Mucosa of rectum (tissue), 2 donors: ENCODE data around the gene PACSIN2.

Experiments
- H3K27ac ChIP-seq, 2 donors: one replicate each; pipeline ENCODE4 v1.7.0; 2013; ENCODE audit warnings: inconsistent platforms in 2 of 2, low read depth in 2 of 2, low read length in 2 of 2
- H3K27me3 ChIP-seq, 2 donors: one replicate each; pipeline ENCODE4 v1.7.0; 2013; ENCODE audit warnings: low read length in 2 of 2; ENCODE audit not compliant: control insufficient read depth in 2 of 2, insufficient read depth in 2 of 2
- H3K36me3 ChIP-seq, 2 donors: one replicate each; pipeline ENCODE4 v1.7.0; 2013; ENCODE audit warnings: low read length in 2 of 2; ENCODE audit not compliant: control insufficient read depth in 2 of 2, insufficient read depth in 2 of 2
- H3K4me1 ChIP-seq, 2 donors: one replicate each; pipeline ENCODE4 v1.7.0; 2013; ENCODE audit warnings: low read length in 2 of 2, mild to moderate bottlenecking in 1 of 2; ENCODE audit not compliant: control insufficient read depth in 2 of 2, insufficient read depth in 2 of 2
- H3K4me3 ChIP-seq, 2 donors: one replicate each; pipeline ENCODE4 v1.7.0; 2013; ENCODE audit warnings: low read length in 2 of 2
- H3K9ac ChIP-seq, 2 donors: one replicate each; pipeline ENCODE4 v1.7.0; 2013; ENCODE audit warnings: low read length in 2 of 2, low read depth in 1 of 2, mild to moderate bottlenecking in 1 of 2
- H3K9me3 ChIP-seq, 2 donors: one replicate each; pipeline ENCODE4 v1.7.0; 2013; ENCODE audit warnings: low read length in 2 of 2; ENCODE audit not compliant: control insufficient read depth in 2 of 2
- donor health status: healthy.
- donor health status: Normal muscosa, but diverticular disease.

The PACSIN2 gene

DNA sequence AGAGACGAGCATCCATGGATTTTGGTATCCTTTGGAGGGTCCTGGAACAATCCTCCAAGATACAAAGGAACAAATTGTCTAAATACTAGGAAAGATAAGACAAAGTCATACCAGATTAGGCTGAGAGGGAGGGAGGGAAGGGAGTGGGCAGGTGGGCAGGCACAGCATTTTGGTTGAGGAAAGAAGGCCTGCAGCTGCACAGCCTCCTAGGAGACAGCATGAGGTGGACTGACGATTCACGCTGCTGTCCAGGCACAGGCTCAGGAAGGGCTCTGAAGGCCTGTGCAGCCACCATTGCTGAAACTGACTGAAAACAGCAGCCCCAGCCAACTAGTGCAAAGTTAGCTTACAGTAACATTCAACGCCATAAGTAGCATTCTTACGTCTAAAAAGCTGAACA is 64.7 kb downstream of the PACSIN2 start:
- Histone ChIP-seq H3K27ac (no peak overlapping the region), H3K36me3 (peaks cover 4 to 13% of the 10 kb centered on the region in 2 donors), H3K27me3 (no peaks in the 10 kb centered on the region), H3K4me1 (peaks cover 17 to 21% of the 10 kb centered on the region in 2 donors), H3K9ac (no peak overlapping the region), H3K9me3 (no peaks in the 10 kb centered on the region), H3K4me3 (no peak overlapping the region)

DNA sequence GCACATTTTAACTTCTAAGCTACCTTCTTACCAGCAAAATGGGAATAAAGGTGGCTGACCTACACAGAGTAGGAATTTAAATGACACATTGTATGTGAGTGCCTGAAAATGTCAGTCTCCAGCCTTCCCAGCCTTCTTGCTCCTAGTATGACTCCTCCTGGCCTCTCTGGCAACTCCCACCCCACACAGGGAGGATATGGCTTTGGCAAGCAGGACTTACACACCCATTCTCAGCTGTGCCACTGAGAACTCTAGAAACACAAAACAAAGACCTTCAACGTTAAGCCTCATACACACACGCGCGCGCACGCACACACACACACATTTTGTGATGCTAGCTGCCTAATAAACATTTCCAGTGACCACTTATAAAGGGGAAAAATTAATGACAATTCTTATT is 65.8 kb downstream of the PACSIN2 start:
- H3K4me1 ChIP-seq: peaks cover 16 to 21% of the 10 kb centered on the region in 2 donors
- H3K9ac ChIP-seq: no peak overlapping the region
- no peak overlapping the region for H3K27ac ChIP-seq
- peaks cover 4 to 14% of the 10 kb centered on the region in 2 donors for H3K36me3 ChIP-seq
- no peaks in the 10 kb centered on the region for H3K27me3 ChIP-seq
- H3K4me3 ChIP-seq: no peak overlapping the region
- no peaks in the 10 kb centered on the region for H3K9me3 ChIP-seq

DNA sequence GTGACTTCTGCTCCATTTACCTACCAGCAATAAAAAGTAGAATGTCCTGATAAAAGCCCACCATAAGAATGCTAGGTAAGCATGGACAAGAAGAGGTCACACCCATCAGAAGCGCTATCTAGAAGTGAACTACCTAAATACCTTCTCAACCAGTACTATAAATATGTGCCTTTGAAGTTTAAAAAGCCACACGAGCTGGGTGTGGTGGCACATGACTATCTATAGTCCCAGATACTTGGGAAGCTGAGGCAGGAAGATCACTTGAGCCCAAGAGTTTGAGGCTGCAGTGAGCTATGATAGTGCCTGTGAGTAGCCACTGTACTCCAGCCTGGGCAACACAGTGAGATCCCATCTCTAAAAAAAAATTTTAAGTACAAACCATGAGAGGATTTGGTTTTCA is 66.7 kb downstream of the PACSIN2 start:
- Histone ChIP-seq H3K27ac (no peak overlapping the region), H3K4me1 (peaks cover 13 to 21% of the 10 kb centered on the region in 2 donors), H3K27me3 (no peaks in the 10 kb centered on the region), H3K36me3 (peaks cover 4 to 14% of the 10 kb centered on the region in 2 donors), H3K9me3 (no peaks in the 10 kb centered on the region), H3K9ac (no peak overlapping the region), H3K4me3 (no peak overlapping the region)

DNA sequence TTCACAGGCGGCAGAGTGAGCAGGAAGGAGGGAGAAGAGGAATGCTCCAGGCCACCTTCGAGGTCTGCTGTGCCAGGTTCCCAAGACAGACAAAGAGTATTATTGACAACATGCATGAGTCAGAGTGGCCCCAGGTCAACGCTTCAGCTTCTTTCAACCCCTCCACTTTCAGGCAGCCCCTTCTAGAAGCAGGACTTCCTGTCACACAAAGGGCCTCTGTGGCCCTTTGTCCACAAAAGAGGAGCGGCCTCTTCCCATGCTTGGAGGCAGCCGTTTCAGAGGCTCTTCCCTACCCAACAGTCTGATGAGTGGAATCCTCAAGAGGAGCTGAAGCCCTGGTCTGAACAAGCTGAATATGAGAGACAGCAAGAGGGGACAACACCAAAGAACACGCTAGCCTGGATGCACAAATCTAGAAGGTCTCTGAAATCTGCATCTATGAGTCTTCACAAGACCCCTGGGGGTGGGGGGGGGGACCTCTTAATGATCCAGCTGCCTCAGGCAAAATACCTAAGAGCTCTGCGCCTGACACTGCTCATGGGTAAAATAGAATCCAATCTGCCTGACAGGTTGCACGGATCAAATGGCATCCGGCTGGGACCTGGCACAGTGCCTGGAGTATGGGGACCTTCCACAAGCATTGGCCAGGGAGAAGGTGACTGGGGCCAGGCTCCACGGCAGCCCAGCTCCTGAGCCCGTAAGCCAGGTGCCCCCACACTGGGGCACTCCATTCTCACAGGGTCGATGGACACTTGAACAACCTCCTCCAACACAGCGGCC is 67.5 kb downstream of the PACSIN2 start:
- Histone ChIP-seq H3K27ac (no peak overlapping the region), H3K36me3 (peaks cover 4 to 14% of the 10 kb centered on the region in 2 donors), H3K4me3 (no peak overlapping the region), H3K4me1 (peaks cover 13 to 21% of the 10 kb centered on the region in 2 donors), H3K9me3 (no peaks in the 10 kb centered on the region), H3K27me3 (no peaks in the 10 kb centered on the region), H3K9ac (no peak overlapping the region)

DNA sequence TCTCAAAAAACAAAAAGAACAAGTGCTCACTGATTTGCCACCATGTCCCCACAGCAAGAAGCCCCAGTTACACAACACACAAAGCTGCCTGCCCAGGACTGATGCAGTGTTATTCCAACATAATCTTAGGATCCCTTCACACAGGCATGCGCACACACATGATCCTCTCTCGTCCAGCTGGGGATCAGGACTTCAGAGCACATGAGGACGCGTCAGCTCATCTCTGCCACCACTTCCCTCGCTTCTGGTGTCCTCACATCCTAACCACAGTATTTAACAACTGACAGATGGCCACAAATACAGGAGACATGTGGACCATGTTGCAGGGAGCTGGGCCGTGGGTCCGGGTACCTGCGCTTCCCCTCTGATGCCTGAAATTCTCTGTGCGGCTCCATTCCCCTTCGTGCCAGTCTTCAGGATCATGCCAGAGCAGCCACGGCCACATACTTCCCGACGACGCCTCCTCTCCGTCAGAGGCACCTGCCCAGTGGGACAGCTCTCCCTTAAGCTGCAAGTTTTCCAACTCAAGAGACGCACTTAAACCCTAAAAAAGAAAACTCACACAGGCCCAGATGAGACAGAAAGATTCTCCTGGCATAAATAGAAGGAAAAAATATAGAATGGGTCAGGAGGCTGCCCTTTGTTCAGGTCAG is 68.3 kb downstream of the PACSIN2 start:
- H3K27ac ChIP-seq: no peak overlapping the region
- H3K9ac ChIP-seq: no peak overlapping the region
- H3K9me3 ChIP-seq: no peaks in the 10 kb centered on the region
- peaks cover 4 to 14% of the 10 kb centered on the region in 2 donors for H3K36me3 ChIP-seq
- no peak overlapping the region for H3K4me3 ChIP-seq
- H3K4me1 ChIP-seq: peaks cover 13 to 21% of the 10 kb centered on the region in 2 donors
- H3K27me3 ChIP-seq: no peaks in the 10 kb centered on the region

DNA sequence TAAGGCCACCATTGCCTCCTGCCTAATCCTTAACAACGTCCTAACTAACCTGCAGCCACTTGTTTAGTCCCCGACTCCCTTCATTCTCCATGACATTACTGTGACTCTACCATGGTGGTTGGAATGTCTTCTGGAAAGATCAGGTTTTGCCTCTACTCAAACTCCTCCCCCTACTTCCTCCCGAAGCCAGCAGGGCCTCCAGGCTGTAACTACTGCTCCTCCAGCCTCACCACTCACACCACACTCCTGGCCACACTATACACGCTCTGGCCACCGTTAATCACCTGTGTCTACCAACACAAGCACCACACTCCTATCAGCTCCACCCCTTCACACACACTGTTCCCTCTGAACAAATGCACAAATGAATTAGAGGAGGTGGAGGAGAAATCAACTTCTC is 69.2 kb downstream of the PACSIN2 start:
- Histone ChIP-seq H3K9me3 (no peaks in the 10 kb centered on the region), H3K36me3 (peaks cover 4 to 14% of the 10 kb centered on the region in 2 donors), H3K27ac (no peak overlapping the region), H3K9ac (no peak overlapping the region), H3K4me3 (no peak overlapping the region), H3K27me3 (no peaks in the 10 kb centered on the region), H3K4me1 (peaks cover 13 to 21% of the 10 kb centered on the region in 2 donors)

DNA sequence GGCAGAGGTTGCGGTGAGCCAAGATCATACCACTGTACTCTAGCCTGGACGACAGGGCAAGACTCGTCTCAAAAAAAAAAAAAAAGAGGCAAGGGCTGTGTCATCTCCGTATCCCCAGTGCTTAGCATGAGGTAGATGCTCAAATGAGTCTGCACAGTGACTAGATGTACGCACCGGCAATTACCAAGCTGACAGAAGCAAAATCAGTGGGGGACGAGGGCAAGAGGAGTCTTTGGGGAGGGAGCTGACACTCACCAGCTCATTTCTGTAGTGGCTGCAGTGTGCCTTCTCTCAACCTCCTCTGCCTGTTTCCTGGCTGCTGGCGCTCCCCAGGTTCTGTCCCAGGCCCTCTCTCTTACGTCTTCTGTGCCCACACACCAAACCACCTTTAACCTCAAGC is 69.9 kb downstream of the PACSIN2 start:
- Histone ChIP-seq H3K27ac (no peak overlapping the region), H3K9ac (no peak overlapping the region), H3K4me1 (peaks cover 19 to 28% of the 10 kb centered on the region in 2 donors), H3K36me3 (peaks cover 4 to 14% of the 10 kb centered on the region in 2 donors), H3K9me3 (no peaks in the 10 kb centered on the region), H3K4me3 (no peak overlapping the region), H3K27me3 (no peaks in the 10 kb centered on the region)

DNA sequence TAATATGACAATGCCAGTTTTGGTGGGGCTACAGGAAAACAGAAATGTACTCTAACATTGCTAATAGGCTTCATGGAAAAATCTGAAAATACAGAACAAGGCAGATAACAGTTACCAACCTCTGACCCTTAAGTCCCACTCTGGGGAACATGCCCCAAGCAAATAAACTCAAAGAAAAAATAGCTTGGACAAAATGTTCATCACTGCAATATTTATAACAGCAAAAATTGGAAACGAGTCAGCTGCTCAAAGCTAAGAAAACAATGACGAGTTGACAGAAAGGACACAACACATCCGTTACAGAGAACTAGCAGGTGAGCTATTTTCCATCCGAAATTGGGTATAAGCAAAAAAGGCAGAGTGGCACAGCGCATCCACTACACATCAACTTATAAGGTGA is 70.5 kb downstream of the PACSIN2 start:
- Histone ChIP-seq H3K27ac (no peak overlapping the region), H3K4me1 (peaks cover 24 to 34% of the 10 kb centered on the region in 2 donors), H3K27me3 (no peaks in the 10 kb centered on the region), H3K36me3 (peaks cover 4 to 14% of the 10 kb centered on the region in 2 donors), H3K9ac (no peak overlapping the region), H3K4me3 (no peak overlapping the region), H3K9me3 (no peaks in the 10 kb centered on the region)

DNA sequence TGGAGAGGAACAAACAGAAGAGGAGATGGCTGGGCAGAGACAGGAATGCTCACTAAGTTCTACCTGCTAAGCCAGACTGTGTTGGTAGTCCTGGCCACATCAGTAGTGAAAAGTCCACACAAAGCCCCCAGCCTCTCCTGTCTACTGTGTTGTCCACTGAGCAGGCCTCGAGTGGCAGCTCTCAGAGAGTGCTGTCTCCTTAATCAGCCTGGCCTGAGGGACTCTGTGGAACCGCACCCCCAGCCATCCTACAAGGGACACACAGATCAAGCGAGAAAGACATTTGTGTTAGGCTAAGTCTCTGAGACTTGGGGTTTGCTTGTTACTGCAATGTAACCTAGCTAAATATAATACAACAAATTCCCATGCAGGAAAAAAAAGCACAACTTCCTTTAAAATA is 71.0 kb downstream of the PACSIN2 start:
- H3K36me3 ChIP-seq: peaks cover 4 to 14% of the 10 kb centered on the region in 2 donors
- no peaks in the 10 kb centered on the region for H3K9me3 ChIP-seq
- peak overlapping the region in 1 of 2 donors; percentile 33 for H3K27ac ChIP-seq
- peaks cover 28 to 35% of the 10 kb centered on the region in 2 donors for H3K4me1 ChIP-seq
- H3K9ac ChIP-seq: no peak overlapping the region
- H3K4me3 ChIP-seq: no peak overlapping the region
- no peaks in the 10 kb centered on the region for H3K27me3 ChIP-seq

DNA sequence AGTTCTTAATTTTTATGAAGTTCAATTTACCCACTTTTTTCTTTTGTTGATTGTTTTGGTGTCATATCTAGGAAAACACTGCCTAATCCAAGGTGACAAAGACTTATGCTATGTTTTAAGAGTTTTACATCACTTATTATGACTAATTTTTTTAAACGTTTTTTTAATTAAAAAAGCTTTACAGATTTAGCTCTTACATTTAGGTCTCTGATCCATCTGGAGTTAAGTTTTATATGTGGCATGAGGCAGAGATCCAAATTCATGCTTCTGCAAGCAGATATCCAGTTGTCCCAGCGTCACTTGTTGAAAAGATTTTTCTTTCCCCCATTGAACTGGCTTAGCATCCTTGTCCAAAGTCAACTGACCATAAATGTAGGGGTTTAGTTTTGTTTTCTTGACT is 72.6 kb downstream of the PACSIN2 start:
- H3K9me3 ChIP-seq: no peaks in the 10 kb centered on the region
- peaks cover 35 to 41% of the 10 kb centered on the region in 2 donors for H3K4me1 ChIP-seq
- peaks cover 4 to 14% of the 10 kb centered on the region in 2 donors for H3K36me3 ChIP-seq
- no peaks in the 10 kb centered on the region for H3K27me3 ChIP-seq
- H3K27ac ChIP-seq: no peak overlapping the region
- H3K9ac ChIP-seq: no peak overlapping the region
- H3K4me3 ChIP-seq: no peak overlapping the region
